Stomach (tissue), 4 donors: ENCODE results near the gene CYP3A5.

Source experiments
- CTCF ChIP-seq, 7 experiments: fragments of 450-650 bp in 4 of 7; fragments of 200-600 bp in 3 of 7; sonication (generic) in 3 of 7; IDR thresholded peaks; one replicate each; pipeline ENCODE4 v1.5.1; 2016 to 2019; ENCODE audit warnings: antibody characterized with exemption in 7 of 7, control low read depth in 2 of 7, mild to moderate bottlenecking in 1 of 7
- EP300 ChIP-seq: sonication (generic); formaldehyde crosslinking; IDR thresholded peaks from one replicate; pipeline ENCODE4 v1.6.1; 2017; ENCODE audit warnings: antibody characterized with exemption
- POLR2A ChIP-seq, 4 donors: fragments of 450-650 bp; IDR thresholded peaks; one replicate each; pipeline ENCODE4 v1.6.1; 2016; ENCODE audit warnings: antibody characterized with exemption in 4 of 4, control low read depth in 2 of 4, mild to moderate bottlenecking in 1 of 4, moderate library complexity in 1 of 4
- POLR2AphosphoS5 ChIP-seq, 3 donors: sonication (generic); formaldehyde crosslinking; IDR thresholded peaks; one replicate each; pipeline ENCODE4 v1.6.1; 2016; ENCODE audit warnings: antibody characterized with exemption in 3 of 3

GRCh38 chr7:99615989-99616358, 63.8 kb downstream of the CYP3A5 start:
- TF ChIP-seq POLR2AphosphoS5 (IDR thresholded peaks at IDR 0.05) (no peak), POLR2A (IDR thresholded peaks at IDR 0.05) (no peak), CTCF (IDR thresholded peaks at IDR 0.05) (no peak), EP300 (no peak)
